Uterus (tissue), 4 donors: ENCODE data around the gene CCDC137. TPM values are rescaled to one million over a fixed set of nuclear protein-coding genes. Genes with fewer than 3 reads are reported as not detected.

ENCODE experiments used
- DNase-seq, 2 donors: peaks; one replicate each; pipeline ENCODE4 v3.0.0-alpha.2; 2019 to 2020
- H3K27ac ChIP-seq, 2 donors: fragments of 200-600 bp; sonication (generic); 1 replicate in 1 of 2; 2 replicates in 1 of 2; pipeline ENCODE4 v1.5.1; 2016 to 2018
- H3K27me3 ChIP-seq, 2 donors: fragments of 200-600 bp; sonication (generic); one replicate each; pipeline ENCODE4 v1.5.1; 2018 to 2019; ENCODE audit warnings: control low read depth in 1 of 2
- H3K36me3 ChIP-seq, 2 donors: fragments of 200-600 bp; sonication (generic); one replicate each; pipeline ENCODE4 v1.5.1; 2019; ENCODE audit warnings: control low read depth in 1 of 2
- H3K4me1 ChIP-seq, 2 donors: fragments of 200-600 bp; sonication (generic); one replicate each; pipeline ENCODE4 v1.5.1; 2018 to 2019; ENCODE audit warnings: control low read depth in 1 of 2
- H3K4me3 ChIP-seq, 2 donors: fragments of 200-600 bp; sonication (generic); 1 replicate in 1 of 2; 2 replicates in 1 of 2; pipeline ENCODE4 v1.5.1; 2018 to 2019; ENCODE audit warnings: mild to moderate bottlenecking in 1 of 2
- H3K9me3 ChIP-seq, 2 donors: fragments of 200-600 bp; sonication (generic); one replicate each; pipeline ENCODE4 v1.5.1; 2019; ENCODE audit warnings: control low read depth in 1 of 2
- CTCF ChIP-seq, 4 experiments: fragments of 200-600 bp in 2 of 4; fragments of 450-650 bp in 2 of 4; sonication (generic) in 2 of 4; IDR thresholded peaks; one replicate each; pipeline ENCODE4 v1.5.1; 2016 to 2019; ENCODE audit warnings: antibody characterized with exemption in 4 of 4, mild to moderate bottlenecking in 2 of 4, moderate library complexity in 1 of 4
- POLR2A ChIP-seq, 2 donors: fragments of 450-650 bp; IDR thresholded peaks; one replicate each; pipeline ENCODE4 v1.6.1; 2016; ENCODE audit warnings: antibody characterized with exemption in 2 of 2, mild to moderate bottlenecking in 1 of 2, moderate library complexity in 1 of 2
- intact Hi-C: fragments of 100-400 bp; cut with DNase I; formaldehyde crosslinking; loops from one replicate; pipeline ENCODE4 v1.15.1; 2023; ENCODE audit warnings: low total_unique reads
- total RNA-seq, 4 donors: library from RNA; depleted of rRNA in 3 of 4; stranded (reverse); fragments of >200 nt in 3 of 4; gene quantifications; one replicate each; pipeline versions ENCODE4 v1.1.0 to v1.2.4, GENCODE V29; 2014 to 2023
- donor health status: DM: yes; HTN: yes; CAD: no.

The CCDC137 gene
- total RNA-seq, 4 donors from 2014 or later = 0.77 to 12.3 (median 3.9) TPM

GRCh38 chr17:81713004-81713555 lies 46.5 kb downstream of the CCDC137 start:
- TF ChIP-seq CTCF (IDR thresholded peaks at IDR 0.05) (no peak), POLR2A (IDR thresholded peaks at IDR 0.05) (no peak)
- Histone ChIP-seq H3K27ac (no peak overlapping the region), H3K36me3 (no peaks in the 10 kb centered on the region), H3K9me3 (no peaks in the 10 kb centered on the region), H3K4me3 (peak overlapping the region; percentile 31 to 67), H3K27me3 (no peaks in the 10 kb centered on the region), H3K4me1 (peaks cover 0 to 14% of the 10 kb centered on the region in 2 donors)
- DNase-seq = no peak
- intact Hi-C loops = no loop called here

GRCh38 chr17:81713556-81714411 lies 47.2 kb downstream of the CCDC137 start:
- Histone ChIP-seq H3K36me3 (no peaks in the 10 kb centered on the region), H3K9me3 (no peaks in the 10 kb centered on the region), H3K27ac (no peak overlapping the region), H3K4me1 (peaks cover 0 to 14% of the 10 kb centered on the region in 2 donors), H3K27me3 (no peaks in the 10 kb centered on the region), H3K4me3 (no peak overlapping the region)
- TF ChIP-seq POLR2A (IDR thresholded peaks at IDR 0.05) (no peak), CTCF (IDR thresholded peaks at IDR 0.05) (no peak)
- DNase-seq = peak in 1 of 2 donors; percentile 18
- intact Hi-C loops = no loop called here

GRCh38 chr17:81714412-81715106 lies 48.0 kb downstream of the CCDC137 start:
- Histone ChIP-seq H3K27ac (no peak overlapping the region), H3K36me3 (no peaks in the 10 kb centered on the region), H3K27me3 (no peaks in the 10 kb centered on the region), H3K4me3 (no peak overlapping the region), H3K9me3 (no peaks in the 10 kb centered on the region), H3K4me1 (peaks cover 0 to 14% of the 10 kb centered on the region in 2 donors)
- intact Hi-C loops = no loop called here
- TF ChIP-seq CTCF (IDR thresholded peaks at IDR 0.05) = no peak
- TF ChIP-seq POLR2A (IDR thresholded peaks at IDR 0.05) = no peak
- DNase-seq = peak in 1 of 2 donors; percentile 16

- Histone ChIP-seq H3K4me1 (peaks cover 0 to 14% of the 10 kb centered on the region in 2 donors), H3K36me3 (no peaks in the 10 kb centered on the region), H3K4me3 (no peak overlapping the region), H3K9me3 (no peaks in the 10 kb centered on the region), H3K27ac (no peak overlapping the region), H3K27me3 (no peaks in the 10 kb centered on the region)
- TF ChIP-seq CTCF (IDR thresholded peaks at IDR 0.05) (no peak), POLR2A (IDR thresholded peaks at IDR 0.05) (no peak)
- intact Hi-C loops = no loop called here
- no peak for DNase-seq
Measured at GRCh38 chr17:81715107-81715871, 48.8 kb downstream of the CCDC137 start.
